ENCODE data around the gene FCN1.

- TF ChIP-seq CTCF (conservative IDR thresholded peaks at IDR 0.05; ENCODE audit: low read length): no peak
- no peak for TF ChIP-seq EZH2phosphoT487 (IDR thresholded peaks at IDR 0.05; ENCODE audit: borderline replicate concordance)
These were observed 27.6 kb downstream of the FCN1 start for GRCh38 chr9:134890155-134890495.

All from Loucy (cell line).